Retinal pigment epithelial cell (primary cell): ENCODE data around the gene CCDC192.
"Not testable (repeated sequence)": the region's sequence is repeated elsewhere in the genome, so short reads cannot be mapped to it uniquely, and the experiment has no call there.

Experiments
- DNase-seq: peaks from one replicate; pipeline ENCODE4 v3.0.0-alpha.2; 2010; ENCODE audit warnings: low read depth
- H3K4me3 ChIP-seq: 2 replicates; pipeline ENCODE4 v1.5.1; 2011; ENCODE audit warnings: mild to moderate bottlenecking, low read length, control low read depth, moderate library complexity
- CTCF ChIP-seq: conservative IDR thresholded peaks from 2 replicates; pipeline ENCODE4 v1.5.1; 2011; ENCODE audit warnings: low read depth, low read length, control low read depth, inconsistent platforms

Gene CCDC192

GRCh38 chr5:127723571-127723970 lies 20.4 kb downstream of the CCDC192 start:
- no peak overlapping the region for H3K4me3 ChIP-seq
- peak; percentile 49 for DNase-seq
- no peak for TF ChIP-seq CTCF

- TF ChIP-seq CTCF, result no peak
- no peak for DNase-seq
- H3K4me3 ChIP-seq, result no peak overlapping the region
These were observed 22.5 kb downstream of the CCDC192 start for GRCh38 chr5:127725673-127726072.

- no peak for DNase-seq
- no peak for TF ChIP-seq CTCF
- no peak overlapping the region for H3K4me3 ChIP-seq
These were observed 29.8 kb downstream of the CCDC192 start for GRCh38 chr5:127732963-127733362.

GRCh38 chr5:127739348-127739747 lies 36.2 kb downstream of the CCDC192 start:
- not testable (repeated sequence) for H3K4me3 ChIP-seq, DNase-seq

GRCh38 chr5:127739807-127740384 lies 36.7 kb downstream of the CCDC192 start:
- no peak for TF ChIP-seq CTCF
- H3K4me3 ChIP-seq, result no peak overlapping the region
- no peak for DNase-seq

- H3K4me3 ChIP-seq, result no peak overlapping the region
- DNase-seq, result no peak
- no peak for TF ChIP-seq CTCF
These were observed 38.2 kb downstream of the CCDC192 start for GRCh38 chr5:127741412-127741811.

GRCh38 chr5:127744241-127744640 lies 41.0 kb downstream of the CCDC192 start:
- no peak for TF ChIP-seq CTCF
- no peak for DNase-seq
- no peak overlapping the region for H3K4me3 ChIP-seq

GRCh38 chr5:127746756-127747155 lies 43.6 kb downstream of the CCDC192 start:
- DNase-seq, result no peak
- peak; percentile 48 for TF ChIP-seq CTCF
- H3K4me3 ChIP-seq, result no peak overlapping the region

GRCh38 chr5:127752503-127753265 lies 49.5 kb downstream of the CCDC192 start:
- H3K4me3 ChIP-seq, DNase-seq: not testable (repeated sequence)
